ENCODE measurements around the gene PLCH1. TPM values are rescaled to one million over a fixed set of nuclear protein-coding genes. Genes with fewer than 3 reads are reported as not detected.
"Not testable (repeated sequence)": the region's sequence is repeated elsewhere in the genome, so short reads cannot be mapped to it uniquely, and the experiment has no call there.

PLCH1 gene
- total and polyA plus RNA-seq, 3 donors from 2014 or later = 23.2 to 32.1 (median 29.3) TPM

- intact Hi-C loops (cut with DNase I; ENCODE audit: low total_unique reads) = no loop called here
- peak; percentile 61 for DNase-seq
- TF ChIP-seq POLR2A (IDR thresholded peaks at IDR 0.05) (no peak), CTCF (IDR thresholded peaks at IDR 0.05) (no peak)
- H3K27me3 ChIP-seq = no peaks in the 10 kb centered on the region
- H3K27ac ChIP-seq = peak overlapping the region in 1 of 2 donors; percentile 15
- 58 to 67% methylated on average over 7 of the region's 7 CpGs for WGBS, 2 donors
- H3K36me3 ChIP-seq (ENCODE audit: low read depth, missing control alignments) = no peaks in the 10 kb centered on the region
- H3K9me3 ChIP-seq = no peaks in the 10 kb centered on the region
- peaks cover 5% of the 10 kb centered on the region for H3K4me1 ChIP-seq
- no peak overlapping the region for H3K4me3 ChIP-seq
Observed at GRCh38 chr3:155631323-155632019, 113.4 kb downstream of the PLCH1 start.

GRCh38 chr3:155629556-155629955 is 115.3 kb downstream of the PLCH1 start:
- H3K27me3 ChIP-seq = no peaks in the 10 kb centered on the region
- H3K4me1 ChIP-seq = peaks cover 5% of the 10 kb centered on the region
- no peak for TF ChIP-seq CTCF (IDR thresholded peaks at IDR 0.05)
- TF ChIP-seq POLR2A (IDR thresholded peaks at IDR 0.05) = no peak
- no peak for DNase-seq
- H3K4me3 ChIP-seq = no peak overlapping the region
- no peaks in the 10 kb centered on the region for H3K36me3 ChIP-seq (ENCODE audit: low read depth, missing control alignments)
- peak overlapping the region; percentile 15 to 47 for H3K27ac ChIP-seq
- intact Hi-C loops (cut with DNase I; ENCODE audit: low total_unique reads) = no loop called here
- 30 to 38% methylated on average over 5 of the region's 5 CpGs for whole genome bisulfite sequencing, 2 donors
- H3K9me3 ChIP-seq = no peaks in the 10 kb centered on the region

- Histone ChIP-seq H3K4me3 (no peak overlapping the region), H3K9me3 (no peaks in the 10 kb centered on the region), H3K27ac (peak overlapping the region in 1 of 2 donors; percentile 47), H3K36me3 (ENCODE audit: low read depth, missing control alignments) (no peaks in the 10 kb centered on the region), H3K4me1 (peaks cover 5% of the 10 kb centered on the region), H3K27me3 (no peaks in the 10 kb centered on the region)
- intact Hi-C loops (cut with DNase I; ENCODE audit: low total_unique reads) = no loop called here
- DNase-seq = no peak
- no peak for TF ChIP-seq POLR2A (IDR thresholded peaks at IDR 0.05)
- no peak for TF ChIP-seq CTCF (IDR thresholded peaks at IDR 0.05)
- WGBS, 2 donors = 71 to 78% methylated on average over 4 of the region's 4 CpGs
Observed at GRCh38 chr3:155629056-155629455, 115.8 kb downstream of the PLCH1 start.

- H3K27ac ChIP-seq = not testable (repeated sequence)
Observed at GRCh38 chr3:155622647-155623046, 122.2 kb downstream of the PLCH1 start.

GRCh38 chr3:155620552-155620951 is 124.3 kb downstream of the PLCH1 start:
- H3K9me3 ChIP-seq; DNase-seq; H3K4me3 ChIP-seq; H3K36me3 ChIP-seq (ENCODE audit: low read depth, missing control alignments); H3K4me1 ChIP-seq; H3K27me3 ChIP-seq; H3K27ac ChIP-seq; intact Hi-C loops (cut with DNase I; ENCODE audit: low total_unique reads): not testable (repeated sequence)
- 65 to 66% methylated on average over 5 of the region's 5 CpGs for WGBS, 2 donors

More at GRCh38 chr3:155622647-155623046, 122.2 kb downstream of the PLCH1 start:
- H3K9me3 ChIP-seq; H3K36me3 ChIP-seq (ENCODE audit: low read depth, missing control alignments); H3K4me3 ChIP-seq; DNase-seq; H3K27me3 ChIP-seq; intact Hi-C loops (cut with DNase I; ENCODE audit: low total_unique reads); H3K4me1 ChIP-seq: not testable (repeated sequence)
- WGBS, 2 donors = 74 to 88% methylated on average over 3 of the region's 3 CpGs
